Measurements from ENCODE around the gene NEUROD2. TPM values are rescaled to one million over a fixed set of nuclear protein-coding genes. Genes with fewer than 3 reads are reported as not detected.

The NEUROD2 gene
- total and polyA plus RNA-seq, 8 donors = 0.03 to 0.31 (median 0.25) TPM; not detected in 5

DNA sequence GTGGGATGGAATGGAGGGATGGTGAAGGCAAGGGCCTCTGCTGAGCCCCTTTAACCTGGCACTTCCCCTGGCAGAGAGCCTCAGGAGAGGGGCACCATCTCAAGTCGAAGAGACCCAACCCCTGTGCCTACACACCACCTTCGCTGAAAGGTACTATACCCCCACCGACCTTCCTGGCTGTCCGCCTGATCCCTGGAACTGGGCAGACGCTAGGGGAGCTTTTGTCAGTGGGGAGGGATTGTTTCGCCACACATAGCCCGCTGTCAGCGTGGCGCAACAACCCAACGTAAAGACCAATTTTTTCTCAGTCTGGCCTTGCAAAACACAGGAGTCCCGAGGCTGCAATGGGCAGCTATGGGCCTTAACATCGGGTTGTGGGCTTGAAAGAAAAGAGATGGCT, 22.2 kb upstream of the NEUROD2 start:
- WGBS, 5 donors = 72 to 91% (median 82%) methylated on average over 10 to 12 of the region's 12 CpGs
- TF ChIP-seq EP300 (IDR thresholded peaks at IDR 0.05) = no peak
- Histone ChIP-seq H3K4me1 (peaks cover 11 to 52% (median 41%) of the 10 kb centered on the region in 4 donors), H3K36me3 (no peaks in the 10 kb centered on the region), H3K27ac (no peak overlapping the region), H3K4me3 (no peak overlapping the region), H3K9me3 (no peaks in the 10 kb centered on the region), H3K27me3 (peaks cover 10 to 86% (median 36%) of the 10 kb centered on the region in 3 donors)
- intact Hi-C loops (cut with DNase I; ENCODE audit: low total_unique reads) = loop anchor here (5.0 kb wide), 1 partner anchor 122 kb away; no protein-coding TSS in a partner anchor
- DNase-seq = no peak

DNA sequence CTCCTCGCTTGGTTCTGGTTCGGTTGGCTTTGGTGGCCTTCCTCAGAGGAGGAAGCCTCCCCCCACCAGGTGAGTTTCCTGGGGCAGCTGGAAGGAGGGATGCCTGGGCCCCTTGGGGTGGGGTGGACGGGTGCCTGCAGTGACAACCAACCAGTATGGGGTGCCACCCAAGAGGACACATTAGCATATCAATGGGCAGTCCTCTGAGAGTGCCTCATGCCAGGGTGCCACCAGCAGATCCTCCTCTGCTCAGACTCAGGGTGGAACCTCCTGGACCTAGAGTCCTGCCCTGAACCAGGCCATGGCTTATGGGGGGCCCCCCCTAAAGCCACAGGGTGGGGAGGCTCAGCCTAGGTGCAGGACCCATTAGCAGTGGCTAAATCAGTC, 21.8 kb upstream of the NEUROD2 start:
- Histone ChIP-seq H3K4me3 (no peak overlapping the region), H3K27ac (peak overlapping the region in 1 of 5 donors; percentile 69), H3K9me3 (no peaks in the 10 kb centered on the region), H3K27me3 (peaks cover 10 to 90% (median 39%) of the 10 kb centered on the region in 3 donors), H3K36me3 (no peaks in the 10 kb centered on the region), H3K4me1 (peaks cover 11 to 52% (median 38%) of the 10 kb centered on the region in 4 donors)
- 37 to 65% (median 59%) methylated on average over 3 of the region's 3 CpGs for WGBS, 5 donors
- intact Hi-C loops (cut with DNase I; ENCODE audit: low total_unique reads) = loop anchor here (5.0 kb wide), 1 partner anchor 123 kb away; no protein-coding TSS in a partner anchor
- no peak for DNase-seq
- TF ChIP-seq POLR2AphosphoS5 (IDR thresholded peaks at IDR 0.05) (no peak), EP300 (IDR thresholded peaks at IDR 0.05) (no peak), CTCF (IDR thresholded peaks at IDR 0.05) (no peak), POLR2A (IDR thresholded peaks at IDR 0.05) (no peak)

DNA sequence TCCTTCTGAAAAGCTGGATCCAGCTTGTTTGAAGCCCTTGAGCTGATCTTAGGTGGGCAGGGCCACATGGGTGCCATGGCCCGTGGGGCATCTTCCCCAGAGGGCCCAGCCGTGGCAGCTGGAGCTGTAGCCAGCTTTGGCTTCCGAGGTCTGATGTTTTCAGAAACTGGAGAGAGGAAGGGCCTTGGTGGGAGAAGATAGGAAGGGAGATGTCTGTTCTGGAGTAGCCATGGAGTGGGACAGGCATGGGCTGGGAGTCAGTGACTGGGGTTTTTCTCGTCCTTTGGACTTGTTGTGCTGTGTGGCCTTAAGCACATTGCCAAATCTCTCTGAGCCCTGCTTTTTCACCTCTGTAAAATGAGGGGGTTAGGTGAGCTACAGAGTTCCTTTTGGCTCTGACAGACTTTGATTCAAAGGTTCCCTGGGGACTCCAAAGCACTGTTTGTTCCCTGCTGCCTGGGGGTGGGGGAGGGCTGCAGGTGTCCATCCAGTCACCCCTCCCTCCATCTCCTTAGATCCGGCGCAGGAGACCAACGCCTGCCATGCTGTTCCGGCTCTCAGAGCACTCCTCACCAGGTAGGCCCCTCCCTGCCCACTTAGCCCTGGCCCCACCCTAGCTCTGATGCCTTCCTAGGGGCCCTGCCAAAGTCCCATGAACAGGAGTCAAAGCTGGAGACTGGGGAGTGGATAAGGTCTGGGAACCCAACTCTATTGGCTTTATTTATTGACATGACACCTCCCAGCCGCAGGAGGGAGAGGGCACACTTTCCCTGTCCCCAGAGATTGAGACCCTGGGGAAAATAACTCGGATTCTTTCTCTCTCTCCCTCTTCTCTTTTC, 21.2 kb upstream of the NEUROD2 start:
- peaks cover 10 to 96% (median 39%) of the 10 kb centered on the region in 3 donors for H3K27me3 ChIP-seq
- H3K4me1 ChIP-seq = peaks cover 11 to 54% (median 36%) of the 10 kb centered on the region in 4 donors
- WGBS, 5 donors = 32 to 65% (median 54%) methylated on average over 6 to 10 of the region's 10 CpGs

DNA sequence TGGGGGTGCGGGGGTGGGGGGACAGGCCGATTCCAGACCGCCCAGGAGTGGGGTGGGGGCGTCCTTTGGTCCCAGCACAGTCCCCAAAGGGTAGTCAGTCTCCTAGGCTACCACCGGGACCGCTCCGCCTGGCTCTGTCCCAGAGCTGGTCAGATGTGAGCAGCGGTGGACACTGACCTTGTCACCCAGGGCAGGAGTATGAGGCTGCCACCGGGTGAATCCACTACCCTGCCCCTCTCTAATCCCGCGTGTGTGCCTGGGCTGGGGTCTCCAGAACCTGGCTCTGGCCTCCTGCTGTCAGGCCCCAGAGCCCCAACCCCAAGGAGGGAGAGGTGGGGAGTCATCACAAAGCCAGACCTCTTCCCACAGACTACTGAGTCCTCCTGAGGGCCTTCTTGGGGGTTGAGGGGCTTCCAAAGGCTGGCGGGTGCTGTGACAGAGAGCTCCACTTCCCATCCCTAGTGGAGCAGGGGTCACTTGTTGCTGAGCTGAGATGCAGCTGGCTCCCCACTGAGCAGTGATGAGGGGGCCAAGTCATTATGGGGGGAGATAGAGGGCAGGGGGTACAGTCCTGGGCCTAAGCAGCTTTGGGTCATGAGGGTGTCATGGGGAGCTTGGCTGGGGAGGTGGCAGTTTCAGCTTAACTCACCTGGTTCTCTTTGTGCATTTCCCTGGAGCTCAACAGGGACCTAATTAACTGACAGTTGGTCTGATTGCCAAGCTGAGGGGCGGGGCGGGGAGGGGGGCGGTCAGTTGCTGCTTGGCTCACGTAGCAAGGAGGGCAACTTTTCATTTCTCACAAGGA, 20.2 kb upstream of the NEUROD2 start:
- Histone ChIP-seq H3K4me1 (peaks cover 11 to 54% (median 43%) of the 10 kb centered on the region in 4 donors), H3K27ac (peak overlapping the region in 3 of 5 donors; percentile 7 to 69 (median 56)), H3K9me3 (no peaks in the 10 kb centered on the region), H3K27me3 (peaks cover 10 to 93% (median 39%) of the 10 kb centered on the region in 3 donors), H3K36me3 (no peaks in the 10 kb centered on the region), H3K4me3 (peak overlapping the region in 3 of 4 donors; percentile 34 to 52 (median 37))
- DNase-seq = peak in 1 of 2 donors; percentile 62
- TF ChIP-seq POLR2A (IDR thresholded peaks at IDR 0.05) = no peak
- no peak for TF ChIP-seq CTCF (IDR thresholded peaks at IDR 0.05)
- no peak for TF ChIP-seq EP300 (IDR thresholded peaks at IDR 0.05)
- TF ChIP-seq POLR2AphosphoS5 (IDR thresholded peaks at IDR 0.05) = no peak
- intact Hi-C loops (cut with DNase I; ENCODE audit: low total_unique reads) = loop anchor here (5.0 kb wide), 1 partner anchor 124 kb away; no protein-coding TSS in a partner anchor
- 28 to 59% (median 39%) methylated on average over 9 to 16 of the region's 16 CpGs for WGBS, 5 donors

More for the DNA sequence above, 21.2 kb upstream of the NEUROD2 start:
- peak; percentile 49 to 70 for DNase-seq
- Histone ChIP-seq H3K9me3 (no peaks in the 10 kb centered on the region), H3K36me3 (no peaks in the 10 kb centered on the region), H3K27ac (peak overlapping the region in 3 of 5 donors; percentile 0 to 69 (median 46)), H3K4me3 (no peak overlapping the region)
- TF ChIP-seq POLR2AphosphoS5 (IDR thresholded peaks at IDR 0.05) (no peak), CTCF (IDR thresholded peaks at IDR 0.05) (no peak), POLR2A (IDR thresholded peaks at IDR 0.05) (no peak), EP300 (IDR thresholded peaks at IDR 0.05) (no peak)
- intact Hi-C loops (cut with DNase I; ENCODE audit: low total_unique reads) = loop anchor here (5.0 kb wide), 1 partner anchor 123 kb away; no protein-coding TSS in a partner anchor
